HL-60 (cell line): Measurements from ENCODE around the gene PDE1C.

Experiments
- DNase-seq, 2 experiments: peaks; one replicate each; pipeline ENCODE4 v3.0.0-alpha.2; 2010 to 2020; ENCODE audit warnings: low read depth in 1 of 2, low spot score in 1 of 2
- H3K27ac ChIP-seq: fragments of 250-450 bp; sonication (Bioruptor Pico); replicated peaks from 2 replicates; pipeline ENCODE4 v1.5.1; 2020; ENCODE audit warnings: mild to moderate bottlenecking, moderate library complexity
- H3K27me3 ChIP-seq: fragments of 250-450 bp; sonication (Bioruptor Pico); 2 replicates; pipeline ENCODE4 v1.5.1; 2021; ENCODE audit warnings: mild to moderate bottlenecking, moderate library complexity; ENCODE audit not compliant: insufficient read depth, poor library complexity, severe bottlenecking
- H3K4me3 ChIP-seq: replicated peaks from 2 replicates; pipeline ENCODE4 v1.5.1; 2011; ENCODE audit warnings: mild to moderate bottlenecking, control low read depth, low read length; ENCODE audit not compliant: insufficient read depth
- CTCF ChIP-seq: IDR thresholded peaks from one replicate; pipeline ENCODE4 v1.5.1; 2011; ENCODE audit warnings: low read length, control low read depth, inconsistent platforms; ENCODE audit not compliant: insufficient read depth
- GABPA ChIP-seq: IDR thresholded peaks from 2 replicates; pipeline ENCODE4 v1.6.1; 2012; ENCODE audit warnings: low read depth
- POLR2AphosphoS5 ChIP-seq: IDR thresholded peaks from 2 replicates; pipeline ENCODE4 v1.6.1; 2012; ENCODE audit warnings: low read depth
- REST ChIP-seq: IDR thresholded peaks from 2 replicates; pipeline ENCODE4 v1.6.1; 2012; ENCODE audit warnings: low read depth; ENCODE audit not compliant: insufficient replicate concordance
- SPI1 ChIP-seq: IDR thresholded peaks from 2 replicates; pipeline ENCODE4 v1.6.1; 2012; ENCODE audit warnings: low read depth, mild to moderate bottlenecking, borderline replicate concordance

The PDE1C gene

GRCh38 chr7:32047075-32047474, 23.1 kb downstream of the PDE1C start:
- Histone ChIP-seq H3K4me3 (no peak overlapping the region), H3K27ac (no peak overlapping the region), H3K27me3 (no peaks in the 10 kb centered on the region)
- TF ChIP-seq CTCF (no peak), POLR2AphosphoS5 (no peak), REST (no peak), SPI1 (no peak), GABPA (no peak)
- no peak for DNase-seq

- Histone ChIP-seq H3K27ac (no peak overlapping the region), H3K4me3 (no peak overlapping the region), H3K27me3 (peaks cover 2% of the 10 kb centered on the region)
- no peak for DNase-seq
- TF ChIP-seq POLR2AphosphoS5 (no peak), GABPA (no peak), CTCF (no peak), REST (no peak), SPI1 (no peak)
Measured at GRCh38 chr7:32045228-32045627, 25.0 kb downstream of the PDE1C start.

GRCh38 chr7:32044739-32045138, 25.5 kb downstream of the PDE1C start:
- DNase-seq, result no peak

More at GRCh38 chr7:32044739-32045138, 25.5 kb downstream of the PDE1C start:
- no peak for TF ChIP-seq GABPA
- TF ChIP-seq SPI1, result no peak
- no peak for TF ChIP-seq CTCF
- Histone ChIP-seq H3K4me3 (no peak overlapping the region), H3K27me3 (peaks cover 2% of the 10 kb centered on the region), H3K27ac (no peak overlapping the region)
